Liver (tissue), 9 donors: Measurements from ENCODE around the gene ZNF677. TPM values are rescaled to one million over a fixed set of nuclear protein-coding genes. Genes with fewer than 3 reads are reported as not detected.
A peak's percentile ranks its signal among the peaks of the same experiment; 100 is the strongest.

Experiments
- DNase-seq: peaks from one replicate; pipeline ENCODE4 v3.0.0-alpha.2; 2017; ENCODE audit warnings: low spot score
- H3K27ac ChIP-seq, 2 donors: one replicate each; pipeline ENCODE4 v1.7.0; 2013; ENCODE audit warnings: inconsistent platforms in 2 of 2, low read length in 2 of 2, control low read depth in 1 of 2, low read depth in 1 of 2, mild to moderate bottlenecking in 1 of 2
- H3K27me3 ChIP-seq, 4 donors: one replicate each; pipeline versions ENCODE4 v1.6.1 to v1.7.0; 2013; ENCODE audit warnings: low read length in 3 of 4, inconsistent platforms in 1 of 4, mild to moderate bottlenecking in 1 of 4, moderate library complexity in 1 of 4; ENCODE audit not compliant: control insufficient read depth in 4 of 4, insufficient read depth in 4 of 4
- H3K36me3 ChIP-seq, 4 donors: one replicate each; pipeline versions ENCODE4 v1.6.1 to v1.7.0; 2013; ENCODE audit warnings: low read length in 3 of 4, mild to moderate bottlenecking in 3 of 4, low read depth in 1 of 4, moderate library complexity in 1 of 4; ENCODE audit not compliant: control insufficient read depth in 4 of 4, insufficient read depth in 3 of 4
- H3K4me1 ChIP-seq, 4 donors: one replicate each; pipeline versions ENCODE4 v1.6.1 to v1.7.0; 2013; ENCODE audit warnings: low read length in 3 of 4, mild to moderate bottlenecking in 3 of 4, moderate library complexity in 1 of 4; ENCODE audit not compliant: control insufficient read depth in 4 of 4, insufficient read depth in 4 of 4
- H3K4me3 ChIP-seq, 3 donors: one replicate each; pipeline versions ENCODE4 v1.6.1 to v1.7.0; 2013; ENCODE audit warnings: low read length in 3 of 3, control low read depth in 1 of 3, low read depth in 1 of 3, mild to moderate bottlenecking in 1 of 3
- H3K9ac ChIP-seq, 2 donors: one replicate each; pipeline ENCODE4 v1.7.0; 2013; ENCODE audit warnings: low read length in 2 of 2, mild to moderate bottlenecking in 2 of 2, moderate library complexity in 2 of 2, control low read depth in 1 of 2, low read depth in 1 of 2
- H3K9me3 ChIP-seq, 4 donors: one replicate each; pipeline versions ENCODE4 v1.6.1 to v1.7.0; 2013; ENCODE audit warnings: low read length in 3 of 4; ENCODE audit not compliant: control insufficient read depth in 4 of 4
- EGR1 ChIP-seq, 2 donors: IDR thresholded peaks; 2 replicates each; pipeline ENCODE4 v1.6.1; 2016 to 2018; ENCODE audit warnings: antibody characterized with exemption in 2 of 2, low read depth in 2 of 2
- FOXA2 ChIP-seq: IDR thresholded peaks from 2 replicates; pipeline ENCODE4 v1.6.1; 2016; ENCODE audit warnings: antibody characterized with exemption
- GABPA ChIP-seq, 2 donors: IDR thresholded peaks in 1 of 2; conservative IDR thresholded peaks in 1 of 2; 2 replicates each; pipeline ENCODE4 v1.6.1; 2016; ENCODE audit warnings: antibody characterized with exemption in 2 of 2, mild to moderate bottlenecking in 1 of 2, moderate library complexity in 1 of 2
- HNF4A ChIP-seq, 2 donors: conservative IDR thresholded peaks; 2 replicates each; pipeline ENCODE4 v1.6.1; 2016; ENCODE audit warnings: antibody characterized with exemption in 2 of 2, mild to moderate bottlenecking in 2 of 2
- NR2F2 ChIP-seq: IDR thresholded peaks from 2 replicates; pipeline ENCODE4 v1.6.1; 2016; ENCODE audit warnings: antibody characterized with exemption
- RAD21 ChIP-seq, 2 donors: IDR thresholded peaks; 2 replicates each; pipeline ENCODE4 v1.6.1; 2016; ENCODE audit warnings: antibody characterized with exemption in 2 of 2, mild to moderate bottlenecking in 2 of 2
- REST ChIP-seq: IDR thresholded peaks from 2 replicates; pipeline ENCODE4 v1.6.1; 2016; ENCODE audit warnings: antibody characterized with exemption, mild to moderate bottlenecking
- SP1 ChIP-seq: IDR thresholded peaks from 2 replicates; pipeline ENCODE4 v1.6.1; 2018; ENCODE audit warnings: antibody characterized with exemption, mild to moderate bottlenecking
- TAF1 ChIP-seq: conservative IDR thresholded peaks from 2 replicates; pipeline ENCODE4 v1.6.1; 2016; ENCODE audit warnings: antibody characterized with exemption, mild to moderate bottlenecking
- YY1 ChIP-seq: IDR thresholded peaks from 2 replicates; pipeline ENCODE4 v1.6.1; 2016; ENCODE audit warnings: antibody characterized with exemption, mild to moderate bottlenecking
- ZBTB33 ChIP-seq: IDR thresholded peaks from 2 replicates; pipeline ENCODE4 v1.6.1; 2016; ENCODE audit warnings: antibody characterized with exemption
- WGBS: extraction: QIAGEN DNeasy Blood & Tissue Kit; methylation state at CpG from one replicate; pipeline ENCODE4 v1.1.7; 2013; 5-methylcytosine and 5-hydroxymethylcytosine counted together
- polyA plus RNA-seq, 2 donors: library from polyadenylated mRNA; stranded (reverse) in 1 of 2; unstranded in 1 of 2; fragments of 200-250 nt in 1 of 2; fragments of >200 nt in 1 of 2; fragmentation: Nextera tagmentation in 1 of 2; extraction: Ambion mirVana in 1 of 2; gene quantifications; one replicate each; pipeline versions ENCODE4 v1.2.1 to v1.2.3, GENCODE V29; 2013 to 2015
- total RNA-seq, 2 donors: library from RNA; depleted of rRNA; stranded (reverse); fragments of >200 nt; gene quantifications; one replicate each; pipeline ENCODE4 v1.2.3, GENCODE V29; 2014
- TF ChIP-seq, protein P1 (sequence below): fragments of 150-350 bp; IDR thresholded peaks from 2 replicates; pipeline ENCODE4 v1.5.1; 2017; ENCODE audit warnings: improper control_type of control experiment, low read depth, low read length; ENCODE audit not compliant: missing input control
- TF ChIP-seq, protein P2 (sequence below): IDR thresholded peaks from 2 replicates; pipeline ENCODE4 v1.6.1; 2016; ENCODE audit warnings: antibody characterized with exemption
- donor health status: healthy.
- donor health status: healthy.
- donor health status: healthy.
- donor health status: healthy.
- donor health status: healthy.

ZNF677 gene
- total and polyA plus RNA-seq, 4 donors = 1.0 to 6.8 (median 1.5) TPM

DNA sequence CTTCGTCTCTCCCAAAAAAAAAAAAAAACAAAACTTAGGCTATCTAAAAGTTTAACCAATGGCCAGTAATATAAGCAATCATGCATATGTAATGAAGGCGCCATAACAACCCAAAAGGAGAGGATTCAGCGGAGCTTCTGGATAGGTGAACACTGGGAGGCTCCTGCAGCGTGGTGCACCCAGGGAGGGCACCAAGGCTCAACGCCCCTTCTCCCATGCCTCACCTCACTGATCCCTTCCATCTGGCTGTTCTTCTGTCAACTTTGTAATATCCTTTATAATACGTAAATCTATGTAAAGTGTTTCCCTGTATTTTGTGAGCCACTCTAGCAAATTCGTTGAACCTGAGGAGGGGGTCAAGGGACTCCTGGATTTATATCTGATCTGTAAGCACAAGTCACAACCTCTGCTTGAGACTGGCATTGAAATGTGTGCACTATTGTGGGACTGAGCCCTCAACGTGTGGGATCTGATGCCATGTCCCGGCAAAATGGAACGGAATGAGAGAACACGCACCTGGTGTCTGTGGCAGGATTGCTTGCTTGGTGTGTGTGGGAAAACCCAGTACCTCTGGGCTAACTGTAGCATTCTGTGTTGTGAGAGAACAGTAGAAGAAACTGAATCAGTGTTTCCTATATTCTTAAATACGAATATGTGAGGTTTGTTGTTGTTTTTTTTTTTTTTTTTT is 61.0 kb downstream of the ZNF677 start:
- DNase-seq = no peak
- H3K9ac ChIP-seq = no peak overlapping the region
- WGBS = 64% methylated on average over 12 of the region's 12 CpGs

DNA sequence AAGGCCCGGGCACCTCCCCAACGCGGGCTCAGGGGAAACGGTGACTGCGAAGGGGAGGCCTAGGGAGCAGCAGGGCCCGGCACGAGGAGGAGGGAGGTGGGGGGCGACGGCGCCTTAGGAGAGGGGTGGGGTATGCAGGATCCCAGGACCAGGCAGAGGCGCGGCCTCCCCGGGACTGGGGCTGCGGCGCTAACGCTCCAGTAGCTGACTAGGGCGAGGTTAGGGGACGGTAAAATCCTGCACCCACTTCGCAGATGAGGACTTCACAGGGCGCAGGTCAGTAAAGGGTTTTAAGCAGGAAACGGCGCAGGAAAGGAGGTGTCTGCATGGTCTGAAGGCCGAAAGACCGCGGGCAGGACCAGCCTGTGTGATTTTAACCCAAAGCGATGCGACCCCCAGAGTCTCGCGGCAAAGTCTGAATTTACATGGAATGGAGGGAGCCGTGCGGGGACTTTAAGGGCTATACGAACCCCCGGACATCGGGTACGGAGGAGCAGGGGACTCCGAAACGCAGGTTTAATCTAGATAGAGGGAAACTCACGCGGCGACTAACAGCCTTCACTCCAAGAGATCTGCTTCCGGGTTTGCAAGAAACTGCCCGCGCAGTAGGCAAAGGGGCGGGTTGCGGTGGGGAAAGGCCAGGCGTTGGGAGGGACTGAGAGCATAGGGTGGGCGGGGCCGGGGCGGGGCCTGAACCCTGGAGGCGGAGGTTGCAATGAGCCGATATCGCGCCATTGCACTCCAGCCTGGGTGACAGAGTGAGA is 61.7 kb downstream of the ZNF677 start, which contains the start of gene ZNF665:
Gene ZNF665 (minus strand): TSS at position 588 of the 764 bp plus-strand sequence. CDS start 10,460 bp downstream, outside the sequence.
- no peaks in the 10 kb centered on the region for H3K36me3 ChIP-seq
- H3K9me3 ChIP-seq = peaks cover 1 to 5% (median 4%) of the 10 kb centered on the region in 4 donors
- no peak within 1 kb of the TSS for H3K9ac ChIP-seq
- peak; percentile 90 for DNase-seq
- 2% methylated on average over 53 of the region's 53 CpGs for WGBS
- no peaks in the 10 kb centered on the region for H3K27me3 ChIP-seq
- TF ChIP-seq GABPA (IDR thresholded peaks at IDR 0.05 in 1 of 2, conservative IDR thresholded peaks at IDR 0.05 in 1 of 2) (peak in 1 of 2 donors; percentile 65), NR2F2 (no peak), YY1 (peak; percentile 12)
- H3K27ac ChIP-seq = no peak within 1 kb of the TSS
- H3K4me1 ChIP-seq = peaks cover 1 to 5% (median 3%) of the 10 kb centered on the region in 4 donors
- peak within 1 kb of the TSS; percentile 47 to 63 (median 53) for H3K4me3 ChIP-seq

More for the DNA sequence above, 61.0 kb downstream of the ZNF677 start:
- no peaks in the 10 kb centered on the region for H3K27me3 ChIP-seq
- TF ChIP-seq TAF1 = no peak
- TF ChIP-seq RAD21 (IDR thresholded peaks at IDR 0.05) = no peak
- TF ChIP-seq YY1 = peak; percentile 5
- TF ChIP-seq, protein P1, sequence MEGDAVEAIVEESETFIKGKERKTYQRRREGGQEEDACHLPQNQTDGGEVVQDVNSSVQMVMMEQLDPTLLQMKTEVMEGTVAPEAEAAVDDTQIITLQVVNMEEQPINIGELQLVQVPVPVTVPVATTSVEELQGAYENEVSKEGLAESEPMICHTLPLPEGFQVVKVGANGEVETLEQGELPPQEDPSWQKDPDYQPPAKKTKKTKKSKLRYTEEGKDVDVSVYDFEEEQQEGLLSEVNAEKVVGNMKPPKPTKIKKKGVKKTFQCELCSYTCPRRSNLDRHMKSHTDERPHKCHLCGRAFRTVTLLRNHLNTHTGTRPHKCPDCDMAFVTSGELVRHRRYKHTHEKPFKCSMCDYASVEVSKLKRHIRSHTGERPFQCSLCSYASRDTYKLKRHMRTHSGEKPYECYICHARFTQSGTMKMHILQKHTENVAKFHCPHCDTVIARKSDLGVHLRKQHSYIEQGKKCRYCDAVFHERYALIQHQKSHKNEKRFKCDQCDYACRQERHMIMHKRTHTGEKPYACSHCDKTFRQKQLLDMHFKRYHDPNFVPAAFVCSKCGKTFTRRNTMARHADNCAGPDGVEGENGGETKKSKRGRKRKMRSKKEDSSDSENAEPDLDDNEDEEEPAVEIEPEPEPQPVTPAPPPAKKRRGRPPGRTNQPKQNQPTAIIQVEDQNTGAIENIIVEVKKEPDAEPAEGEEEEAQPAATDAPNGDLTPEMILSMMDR = no peak
- TF ChIP-seq, protein P2, sequence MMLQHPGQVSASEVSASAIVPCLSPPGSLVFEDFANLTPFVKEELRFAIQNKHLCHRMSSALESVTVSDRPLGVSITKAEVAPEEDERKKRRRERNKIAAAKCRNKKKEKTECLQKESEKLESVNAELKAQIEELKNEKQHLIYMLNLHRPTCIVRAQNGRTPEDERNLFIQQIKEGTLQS = no peak
- no peak for TF ChIP-seq HNF4A (conservative IDR thresholded peaks at IDR 0.05)
- H3K36me3 ChIP-seq = no peaks in the 10 kb centered on the region
- peaks cover 1 to 5% (median 3%) of the 10 kb centered on the region in 4 donors for H3K4me1 ChIP-seq
- peaks cover 4 to 8% (median 4%) of the 10 kb centered on the region in 4 donors for H3K9me3 ChIP-seq
- H3K27ac ChIP-seq = no peak overlapping the region
- H3K4me3 ChIP-seq = no peak overlapping the region

GRCh38 chr19:53190253-53190652 is 64.4 kb downstream of the ZNF677 start:
- Histone ChIP-seq H3K4me3 (no peak overlapping the region), H3K27me3 (no peaks in the 10 kb centered on the region), H3K27ac (no peak overlapping the region), H3K36me3 (no peaks in the 10 kb centered on the region), H3K4me1 (no peaks in the 10 kb centered on the region), H3K9ac (no peak overlapping the region), H3K9me3 (peaks cover 0 to 4% (median 2%) of the 10 kb centered on the region in 4 donors)
- WGBS = 89% methylated on average over 3 of the region's 3 CpGs
- DNase-seq = no peak
- TF ChIP-seq, protein P1 = no peak
- TF ChIP-seq NR2F2 = no peak
- no peak for TF ChIP-seq HNF4A (conservative IDR thresholded peaks at IDR 0.05)
- no peak for TF ChIP-seq ZBTB33
- no peak for TF ChIP-seq SP1
- TF ChIP-seq REST = no peak
- TF ChIP-seq, protein P2 = no peak
- no peak for TF ChIP-seq FOXA2
- TF ChIP-seq EGR1 (IDR thresholded peaks at IDR 0.05; ENCODE audit: low read depth in 2 of 2) = no peak
- TF ChIP-seq YY1 = no peak
